ENCODE measurements around the gene SMARCA2. TPM values are rescaled to one million over a fixed set of nuclear protein-coding genes. Genes with fewer than 3 reads are reported as not detected.

SMARCA2 gene
- total RNA-seq, 1 donor from 2014 or later: 98.0 TPM

DNA sequence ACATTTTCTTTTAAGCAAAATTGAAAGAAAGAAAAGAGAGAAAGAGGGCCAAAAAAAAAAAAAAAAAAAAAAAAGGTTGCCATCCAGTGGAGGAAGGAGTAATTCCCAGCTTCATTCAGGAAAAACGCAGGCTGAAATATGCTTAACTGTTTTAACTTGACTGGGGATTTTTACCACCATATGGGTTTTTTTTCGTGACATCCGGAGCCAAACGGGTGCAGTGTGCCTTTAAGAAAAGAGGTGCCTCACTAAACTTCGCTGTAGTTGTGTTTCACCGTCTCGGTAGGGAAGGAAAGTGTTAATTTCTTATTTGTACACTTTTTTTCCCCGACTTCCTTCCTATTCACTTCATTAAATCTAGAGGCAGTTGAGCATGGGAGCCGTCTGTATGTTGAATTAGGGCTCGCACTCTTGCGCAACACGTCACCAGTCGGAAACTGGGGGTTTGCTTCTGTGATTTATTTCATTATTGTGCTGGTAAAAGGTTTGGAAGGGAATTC, 143.0 kb downstream of the SMARCA2 start:
- peaks cover 9% of the 10 kb centered on the region for H3K36me3 ChIP-seq
- no peaks in the 10 kb centered on the region for H3K27me3 ChIP-seq (ENCODE audit: low read depth)
- H3K9me3 ChIP-seq (replicated peaks): no peaks in the 10 kb centered on the region
- peak; percentile 38 for DNase-seq
- H3K27ac ChIP-seq (replicated peaks): peak overlapping the region; percentile 77
- intact Hi-C loops (cut with micrococcal nuclease): no loop called here
- H3K4me1 ChIP-seq: peaks cover 61% of the 10 kb centered on the region
- TF ChIP-seq CTCF (IDR thresholded peaks at IDR 0.05; ENCODE audit: borderline replicate concordance): peak; percentile 26
- peak overlapping the region; percentile 68 for H3K4me3 ChIP-seq

DNA sequence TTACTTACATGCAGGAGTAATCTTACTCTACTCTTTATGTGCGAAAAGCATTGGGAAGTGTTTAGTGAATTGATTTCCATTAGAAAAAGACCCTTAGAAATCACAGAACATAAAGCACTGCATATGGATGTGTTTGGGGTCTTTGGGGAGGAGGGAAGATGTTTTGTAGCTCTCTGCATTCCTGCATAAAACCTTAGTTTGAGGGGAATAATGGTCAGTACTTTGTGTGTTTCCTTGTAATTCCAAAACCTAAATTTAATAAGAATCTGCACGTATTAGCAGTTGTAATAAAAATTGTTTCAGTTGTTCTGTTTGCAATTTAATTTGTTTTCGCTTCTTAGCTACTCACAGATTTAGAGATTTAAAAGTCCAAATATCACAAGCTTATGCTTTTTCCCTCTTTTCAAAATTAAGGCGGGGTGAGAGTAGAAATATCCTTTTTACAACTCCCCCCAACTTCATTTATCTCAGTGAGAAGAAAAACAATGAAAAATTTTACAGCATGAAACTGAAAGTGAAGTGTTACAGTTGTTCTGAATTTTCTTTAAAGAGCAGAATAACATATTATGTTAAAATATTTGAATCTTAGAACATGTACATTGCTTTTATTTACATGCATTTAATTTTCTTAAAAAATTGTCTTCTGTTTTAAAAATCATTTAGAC, 143.8 kb downstream of the SMARCA2 start:
- Histone ChIP-seq H3K9me3 (replicated peaks) (no peaks in the 10 kb centered on the region), H3K4me1 (peaks cover 57% of the 10 kb centered on the region), H3K36me3 (peaks cover 16% of the 10 kb centered on the region), H3K27me3 (ENCODE audit: low read depth) (no peaks in the 10 kb centered on the region), H3K27ac (replicated peaks) (peak overlapping the region; percentile 77), H3K4me3 (peak overlapping the region; percentile 68)
- intact Hi-C loops (cut with micrococcal nuclease): no loop called here
- no peak for TF ChIP-seq CTCF (IDR thresholded peaks at IDR 0.05; ENCODE audit: borderline replicate concordance)
- DNase-seq: no peak

DNA sequence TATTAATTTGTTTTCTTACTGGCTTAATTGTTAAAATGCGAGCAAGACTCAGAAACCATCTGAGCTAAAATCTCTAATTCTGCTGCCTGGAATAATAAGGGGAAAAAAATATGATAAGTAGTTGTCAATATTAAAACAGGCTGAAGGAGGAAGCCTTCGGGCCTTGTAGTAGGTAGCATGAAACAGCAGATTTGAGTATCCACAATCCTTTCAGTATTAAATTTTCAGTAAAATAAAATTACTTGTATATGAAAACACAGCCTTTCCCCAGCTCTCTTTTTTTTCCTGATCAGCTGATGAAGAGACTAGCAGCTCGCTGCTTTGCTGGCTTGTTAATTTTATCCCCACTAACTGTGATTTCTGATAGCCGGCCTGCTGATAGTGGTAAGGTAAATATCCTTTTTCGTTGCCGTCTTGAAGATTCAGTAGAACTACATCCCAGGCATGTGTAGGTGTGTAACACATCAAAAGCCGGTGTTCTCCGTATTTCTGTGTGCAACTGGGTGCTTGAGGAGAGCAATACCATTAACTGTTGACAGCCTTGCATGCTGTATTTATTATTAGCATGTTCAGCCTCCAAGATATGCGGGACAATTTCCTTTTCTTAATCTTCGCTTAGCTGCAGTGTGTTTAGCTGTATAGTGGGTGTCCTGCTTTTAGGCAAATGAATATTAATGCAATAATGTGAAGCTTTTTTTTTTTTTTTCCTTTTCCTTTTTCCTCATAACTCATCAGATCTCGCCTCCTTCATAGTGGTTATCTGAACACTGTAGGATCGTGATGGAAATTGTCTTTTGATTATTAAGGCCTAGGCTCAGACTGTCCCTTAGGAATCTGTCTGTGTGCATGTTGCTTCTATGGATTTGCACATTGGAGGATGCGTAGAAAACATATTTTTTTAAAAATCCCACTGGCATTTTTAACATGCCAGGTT, 144.6 kb downstream of the SMARCA2 start:
- no peak for TF ChIP-seq CTCF (IDR thresholded peaks at IDR 0.05; ENCODE audit: borderline replicate concordance)
- intact Hi-C loops (cut with micrococcal nuclease): no loop called here

DNA sequence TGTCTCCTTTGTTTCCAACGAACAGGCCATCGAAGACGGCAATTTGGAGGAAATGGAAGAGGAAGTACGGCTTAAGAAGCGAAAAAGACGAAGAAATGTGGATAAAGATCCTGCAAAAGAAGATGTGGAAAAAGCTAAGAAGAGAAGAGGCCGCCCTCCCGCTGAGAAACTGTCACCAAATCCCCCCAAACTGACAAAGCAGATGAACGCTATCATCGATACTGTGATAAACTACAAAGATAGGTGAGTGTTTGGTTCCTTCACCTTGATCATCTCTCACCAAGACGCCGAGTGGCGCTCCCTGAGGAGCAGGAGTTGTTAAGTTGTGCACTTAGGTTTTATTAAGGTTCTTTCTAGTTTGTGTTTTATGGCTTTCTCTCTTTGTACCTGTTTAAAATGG, 146.5 kb downstream of the SMARCA2 start:
- Histone ChIP-seq H3K4me1 (peaks cover 56% of the 10 kb centered on the region), H3K27ac (replicated peaks) (no peak overlapping the region), H3K4me3 (no peak overlapping the region), H3K27me3 (ENCODE audit: low read depth) (no peaks in the 10 kb centered on the region), H3K9me3 (replicated peaks) (no peaks in the 10 kb centered on the region), H3K36me3 (peaks cover 17% of the 10 kb centered on the region)
- no peak for TF ChIP-seq CTCF (IDR thresholded peaks at IDR 0.05; ENCODE audit: borderline replicate concordance)
- intact Hi-C loops (cut with micrococcal nuclease): no loop called here
- DNase-seq: no peak

More for the DNA sequence above, 144.6 kb downstream of the SMARCA2 start:
- Histone ChIP-seq H3K4me1 (peaks cover 49% of the 10 kb centered on the region), H3K36me3 (peaks cover 17% of the 10 kb centered on the region), H3K4me3 (peak overlapping the region; percentile 68), H3K27ac (replicated peaks) (peak overlapping the region; percentile 77), H3K27me3 (ENCODE audit: low read depth) (no peaks in the 10 kb centered on the region), H3K9me3 (replicated peaks) (no peaks in the 10 kb centered on the region)
- DNase-seq: no peak

- no peak for DNase-seq
- peaks cover 22% of the 10 kb centered on the region for H3K36me3 ChIP-seq
- TF ChIP-seq CTCF (IDR thresholded peaks at IDR 0.05; ENCODE audit: borderline replicate concordance): no peak
- H3K4me3 ChIP-seq: no peak overlapping the region
- H3K9me3 ChIP-seq (replicated peaks): no peaks in the 10 kb centered on the region
- H3K27ac ChIP-seq (replicated peaks): no peak overlapping the region
- intact Hi-C loops (cut with micrococcal nuclease): no loop called here
- no peaks in the 10 kb centered on the region for H3K27me3 ChIP-seq (ENCODE audit: low read depth)
- peaks cover 50% of the 10 kb centered on the region for H3K4me1 ChIP-seq
These were observed 148.2 kb downstream of the SMARCA2 start for GRCh38 chr9:2163231-2163885.

Data from left ventricle myocardium inferior (tissue), 1 donor.